OCI-LY1 (cell line): ENCODE measurements around the gene GLG1.

Experiments used
- H2AFZ ChIP-seq: fragments of 200-600 bp; sonication (generic), shearing (Covaris generic); 2 replicates; pipeline ENCODE4 v1.6.0; 2014; ENCODE audit warnings: antibody characterized with exemption, mild to moderate bottlenecking, low read length
- H3F3A ChIP-seq: fragments of 200-600 bp; sonication (generic), shearing (Covaris generic); 2 replicates; pipeline ENCODE4 v1.6.0; 2014; ENCODE audit warnings: mild to moderate bottlenecking, antibody characterized with exemption, low read length, moderate library complexity; ENCODE audit not compliant: insufficient read depth
- H3K27ac ChIP-seq: fragments of 200-600 bp; sonication (generic); 2 replicates; pipeline ENCODE4 v1.5.1; 2014; ENCODE audit warnings: low read length, mixed run types, mild to moderate bottlenecking, low read depth; ENCODE audit not compliant: poor library complexity, severe bottlenecking
- H3K27me3 ChIP-seq: fragments of 200-600 bp; sonication (generic); 2 replicates; pipeline ENCODE4 v1.6.0; 2014; ENCODE audit warnings: antibody characterized with exemption, mild to moderate bottlenecking, low read length, moderate library complexity; ENCODE audit not compliant: insufficient read depth
- H3K36me3 ChIP-seq: fragments of 200-600 bp; sonication (generic); 2 replicates; pipeline ENCODE4 v1.6.1; 2014; ENCODE audit warnings: mild to moderate bottlenecking, antibody characterized with exemption, low read length, moderate library complexity, mixed read lengths; ENCODE audit not compliant: insufficient read depth
- H3K4me1 ChIP-seq: fragments of 200-600 bp; sonication (generic); 2 replicates; pipeline ENCODE4 v1.5.1; 2014; ENCODE audit warnings: mild to moderate bottlenecking, low read length, moderate library complexity; ENCODE audit not compliant: insufficient read depth, severe bottlenecking
- H3K4me2 ChIP-seq: fragments of 200-600 bp; sonication (generic), shearing (Covaris generic); 2 replicates; pipeline ENCODE4 v1.6.1; 2014; ENCODE audit warnings: low read length
- H3K4me3 ChIP-seq: fragments of 200-600 bp; sonication (generic); 2 replicates; pipeline ENCODE4 v1.5.1; 2014; ENCODE audit warnings: low read length, low read depth, mild to moderate bottlenecking, mixed read lengths; ENCODE audit not compliant: poor library complexity, severe bottlenecking
- H3K79me2 ChIP-seq: fragments of 200-600 bp; shearing (Covaris generic); 2 replicates; pipeline ENCODE4 v1.6.1; 2016; ENCODE audit warnings: mixed run types, low read length, mixed read lengths; ENCODE audit not compliant: insufficient read depth
- H3K9ac ChIP-seq: fragments of 200-600 bp; sonication (generic), shearing (Covaris generic); 2 replicates; pipeline ENCODE4 v1.6.1; 2014; ENCODE audit warnings: mild to moderate bottlenecking, low read length, mixed read lengths
- H3K9me2 ChIP-seq: fragments of 200-600 bp; sonication (generic), shearing (Covaris generic); 2 replicates; pipeline ENCODE4 v1.6.1; 2014; ENCODE audit warnings: low read depth, mild to moderate bottlenecking, low read length, mixed read lengths
- H3K9me3 ChIP-seq: fragments of 200-600 bp; shearing (Covaris generic); 2 replicates; pipeline ENCODE4 v1.6.1; 2014; ENCODE audit warnings: low read length, mixed read lengths
- H4K20me1 ChIP-seq: fragments of 200-600 bp; sonication (generic), shearing (Covaris generic); 2 replicates; pipeline ENCODE4 v1.6.0; 2016; ENCODE audit warnings: mild to moderate bottlenecking, low read length; ENCODE audit not compliant: insufficient read depth
- CTCF ChIP-seq: fragments of 200-600 bp; sonication (generic), shearing (Covaris generic); IDR thresholded peaks from 2 replicates; pipeline ENCODE4 v1.5.1; 2017; ENCODE audit warnings: mild to moderate bottlenecking, antibody characterized with exemption, low read length, moderate library complexity, mixed read lengths
- EZH2 ChIP-seq: fragments of 200-600 bp; sonication (generic), shearing (Covaris generic); IDR thresholded peaks from 2 replicates; pipeline ENCODE4 v1.8.0; 2017; ENCODE audit warnings: borderline replicate concordance, mixed run types, mild to moderate bottlenecking, antibody characterized with exemption, low read length, moderate library complexity, mixed read lengths

GLG1 gene

GRCh38 chr16:74626741-74627416 lies 20.0 kb upstream of the GLG1 start:
- no peaks in the 10 kb centered on the region for H3F3A ChIP-seq
- H2AFZ ChIP-seq: no peak overlapping the region
- no peaks in the 10 kb centered on the region for H3K9me3 ChIP-seq
- no peak overlapping the region for H3K27ac ChIP-seq
- H3K27me3 ChIP-seq: no peaks in the 10 kb centered on the region
- no peak overlapping the region for H3K4me3 ChIP-seq
- H3K4me1 ChIP-seq: no peaks in the 10 kb centered on the region
- no peaks in the 10 kb centered on the region for H4K20me1 ChIP-seq
- TF ChIP-seq EZH2: no peak
- no peak for TF ChIP-seq CTCF
- peaks cover 99% of the 10 kb centered on the region for H3K36me3 ChIP-seq
- H3K4me2 ChIP-seq: no peak overlapping the region
- no peaks in the 10 kb centered on the region for H3K9me2 ChIP-seq
- H3K79me2 ChIP-seq: no peaks in the 10 kb centered on the region
- no peak overlapping the region for H3K9ac ChIP-seq

GRCh38 chr16:74625500-74626350 lies 18.8 kb upstream of the GLG1 start:
- no peaks in the 10 kb centered on the region for H3K4me1 ChIP-seq
- peaks cover 98% of the 10 kb centered on the region for H3K36me3 ChIP-seq
- H3K9me2 ChIP-seq: no peaks in the 10 kb centered on the region
- no peaks in the 10 kb centered on the region for H3F3A ChIP-seq
- no peak overlapping the region for H2AFZ ChIP-seq
- no peak overlapping the region for H3K4me3 ChIP-seq
- TF ChIP-seq CTCF (no peak), EZH2 (no peak)
- H3K4me2 ChIP-seq: no peak overlapping the region
- H3K27me3 ChIP-seq: no peaks in the 10 kb centered on the region
- H3K79me2 ChIP-seq: no peaks in the 10 kb centered on the region
- H3K9ac ChIP-seq: no peak overlapping the region
- H4K20me1 ChIP-seq: no peaks in the 10 kb centered on the region
- H3K9me3 ChIP-seq: no peaks in the 10 kb centered on the region
- H3K27ac ChIP-seq: no peak overlapping the region

GRCh38 chr16:74623839-74624235 lies 16.9 kb upstream of the GLG1 start:
- Histone ChIP-seq H3K36me3 (peaks cover 93% of the 10 kb centered on the region), H3K4me1 (no peaks in the 10 kb centered on the region)

More at GRCh38 chr16:74623839-74624235, 16.9 kb upstream of the GLG1 start:
- Histone ChIP-seq H3K4me2 (no peak overlapping the region), H3K79me2 (no peaks in the 10 kb centered on the region), H3K9ac (no peak overlapping the region), H3K9me2 (no peaks in the 10 kb centered on the region), H3K27ac (no peak overlapping the region), H3K4me3 (no peak overlapping the region), H2AFZ (no peak overlapping the region), H3K9me3 (no peaks in the 10 kb centered on the region), H4K20me1 (no peaks in the 10 kb centered on the region), H3F3A (no peaks in the 10 kb centered on the region), H3K27me3 (no peaks in the 10 kb centered on the region)
- TF ChIP-seq EZH2 (no peak), CTCF (no peak)
